SKM-1 treated with dmso at 0.1 percent for 144 hours (cell line): Measurements from ENCODE around the gene ZNF454.

Experiments used
- DNase-seq: peaks from one replicate; lab custom pipeline; 2025; ENCODE audit not compliant: unreplicated experiment; lab: John Stamatoyannopoulos, UW

Gene ZNF454

GRCh38 chr5:178993236-178993765 lies 52.3 kb downstream of the ZNF454 start:
- DNase-seq: no peak

- no peak for DNase-seq
These were observed 53.1 kb downstream of the ZNF454 start for GRCh38 chr5:178993955-178994579.

- DNase-seq: no peak
These were observed 53.8 kb downstream of the ZNF454 start, which contains the start of gene GRM6 for GRCh38 chr5:178994580-178995340. GRM6 (minus strand) TSS chr5:178995320; CDS start chr5:178994944, 376 bp downstream.

GRCh38 chr5:178995341-178995690 lies 54.3 kb downstream of the ZNF454 start:
- no peak for DNase-seq

- DNase-seq: no peak
These were observed 55.2 kb downstream of the ZNF454 start for GRCh38 chr5:178996156-178996555.

GRCh38 chr5:178997191-178997590 lies 56.2 kb downstream of the ZNF454 start:
- DNase-seq: no peak

- DNase-seq: no peak
These were observed 57.4 kb downstream of the ZNF454 start for GRCh38 chr5:178998441-178998840.

- DNase-seq: no peak
These were observed 65.6 kb downstream of the ZNF454 start for GRCh38 chr5:179006564-179006963.

- DNase-seq: peak; percentile 1
These were observed 67.7 kb downstream of the ZNF454 start for GRCh38 chr5:179008667-179009066.
